Measurements from ENCODE around the gene KRT8. TPM values are rescaled to one million over a fixed set of nuclear protein-coding genes. Genes with fewer than 3 reads are reported as not detected.
A peak's percentile ranks its signal among the peaks of the same experiment; 100 is the strongest.

KRT8 gene
- total RNA-seq, 1 experiment from 2014 or later, result 1,655 TPM

GRCh38 chr12:52857500-52857899, 47.4 kb downstream of the KRT8 start:
- POLR2A ChIA-PET, result no interaction called here
- TF ChIP-seq, protein P1, sequence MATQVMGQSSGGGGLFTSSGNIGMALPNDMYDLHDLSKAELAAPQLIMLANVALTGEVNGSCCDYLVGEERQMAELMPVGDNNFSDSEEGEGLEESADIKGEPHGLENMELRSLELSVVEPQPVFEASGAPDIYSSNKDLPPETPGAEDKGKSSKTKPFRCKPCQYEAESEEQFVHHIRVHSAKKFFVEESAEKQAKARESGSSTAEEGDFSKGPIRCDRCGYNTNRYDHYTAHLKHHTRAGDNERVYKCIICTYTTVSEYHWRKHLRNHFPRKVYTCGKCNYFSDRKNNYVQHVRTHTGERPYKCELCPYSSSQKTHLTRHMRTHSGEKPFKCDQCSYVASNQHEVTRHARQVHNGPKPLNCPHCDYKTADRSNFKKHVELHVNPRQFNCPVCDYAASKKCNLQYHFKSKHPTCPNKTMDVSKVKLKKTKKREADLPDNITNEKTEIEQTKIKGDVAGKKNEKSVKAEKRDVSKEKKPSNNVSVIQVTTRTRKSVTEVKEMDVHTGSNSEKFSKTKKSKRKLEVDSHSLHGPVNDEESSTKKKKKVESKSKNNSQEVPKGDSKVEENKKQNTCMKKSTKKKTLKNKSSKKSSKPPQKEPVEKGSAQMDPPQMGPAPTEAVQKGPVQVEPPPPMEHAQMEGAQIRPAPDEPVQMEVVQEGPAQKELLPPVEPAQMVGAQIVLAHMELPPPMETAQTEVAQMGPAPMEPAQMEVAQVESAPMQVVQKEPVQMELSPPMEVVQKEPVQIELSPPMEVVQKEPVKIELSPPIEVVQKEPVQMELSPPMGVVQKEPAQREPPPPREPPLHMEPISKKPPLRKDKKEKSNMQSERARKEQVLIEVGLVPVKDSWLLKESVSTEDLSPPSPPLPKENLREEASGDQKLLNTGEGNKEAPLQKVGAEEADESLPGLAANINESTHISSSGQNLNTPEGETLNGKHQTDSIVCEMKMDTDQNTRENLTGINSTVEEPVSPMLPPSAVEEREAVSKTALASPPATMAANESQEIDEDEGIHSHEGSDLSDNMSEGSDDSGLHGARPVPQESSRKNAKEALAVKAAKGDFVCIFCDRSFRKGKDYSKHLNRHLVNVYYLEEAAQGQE (IDR thresholded peaks at IDR 0.05; ENCODE audit: low read depth), result no peak
- TF ChIP-seq POLR2A (IDR thresholded peaks at IDR 0.05; ENCODE audit: borderline replicate concordance, extremely low read depth, insufficient read depth, insufficient read length) (no peak), EGR1 (IDR thresholded peaks at IDR 0.05; ENCODE audit: low read depth) (no peak), ELF1 (IDR thresholded peaks at IDR 0.05; ENCODE audit: borderline replicate concordance, low read depth) (no peak), FOSL1 (IDR thresholded peaks at IDR 0.05; ENCODE audit: low read depth) (no peak)
- no peaks in the 10 kb centered on the region for H3K79me2 ChIP-seq (ENCODE audit: insufficient read depth, low read length)
- intact Hi-C loops (cut with micrococcal nuclease), result no loop called here
- no TSS peak for BruUV-seq (replicated peaks)
- no peaks in the 10 kb centered on the region for H4K20me1 ChIP-seq (ENCODE audit: insufficient read depth)
- H3K9me3 ChIP-seq (ENCODE audit: control insufficient read depth in 1 of 2, insufficient read depth in 1 of 2, low read depth in 1 of 2, low read length in 2 of 2), result no peaks in the 10 kb centered on the region
- no peak for DNase-seq (ENCODE audit: low read depth, low spot score)
- H3K4me2 ChIP-seq (ENCODE audit: low read length), result peak overlapping the region; percentile 47
- H3K36me3 ChIP-seq (ENCODE audit: control insufficient read depth in 1 of 2, insufficient read depth in 2 of 2, low read length in 2 of 2), result no peaks in the 10 kb centered on the region
- no peak overlapping the region for H3K27ac ChIP-seq (ENCODE audit: low read depth, low read length)
- H3K9me2 ChIP-seq (ENCODE audit: insufficient read depth), result no peaks in the 10 kb centered on the region
- CTCF ChIA-PET, result interaction anchor here (1.5 kb wide), 1 partner anchor 13 kb away, joined by 5 read pairs; no protein-coding TSS in a partner anchor
- H2AFZ ChIP-seq (ENCODE audit: low read depth, low read length, poor library complexity, severe bottlenecking), result no peak overlapping the region
- H3K27me3 ChIP-seq (ENCODE audit: insufficient read depth, low read length), result no peaks in the 10 kb centered on the region
- RAD21 ChIA-PET (ENCODE audit: low non-redundant PET in 1 of 2, low total read pairs in 2 of 2, uncharacterized antibody in 2 of 2, unreplicated experiment in 2 of 2), result no interaction called here
- H3K4me1 ChIP-seq (ENCODE audit: control insufficient read depth in 1 of 2, insufficient read depth in 2 of 2, low read length in 2 of 2), result peaks cover 0 to 19% of the 10 kb centered on the region in 2 experiments; a peak in 2 of 4 replicates
- H3K9ac ChIP-seq (ENCODE audit: low read length), result no peak overlapping the region
- peak; percentile 70 for ATAC-seq
- no peak overlapping the region for H3K4me3 ChIP-seq (replicated peaks in 1 of 2; ENCODE audit: low read depth in 1 of 2, low read length in 2 of 2)

DNA sequence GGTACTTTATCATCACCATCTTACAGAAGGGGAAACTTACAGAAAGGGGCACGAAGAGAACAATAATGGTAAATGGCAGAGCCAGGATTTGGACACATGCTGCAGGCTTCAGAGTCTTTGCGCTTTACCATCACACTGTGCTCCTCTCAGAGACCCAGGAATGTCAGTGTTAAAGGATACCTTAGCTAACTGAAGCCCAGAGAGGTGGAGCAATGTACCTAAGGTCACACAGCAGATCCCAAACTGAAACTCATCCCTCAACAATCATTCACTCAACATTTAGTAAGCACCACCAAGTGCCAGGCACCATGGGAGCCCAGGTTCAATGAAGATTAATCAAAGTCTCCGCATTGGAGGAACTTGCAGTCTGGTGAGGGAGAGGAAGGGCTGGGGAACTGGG, 48.1 kb downstream of the KRT8 start:
- H3K9ac ChIP-seq (ENCODE audit: low read length), result no peak overlapping the region
- H3K4me2 ChIP-seq (ENCODE audit: low read length), result no peak overlapping the region
- no peak overlapping the region for H2AFZ ChIP-seq (ENCODE audit: low read depth, low read length, poor library complexity, severe bottlenecking)
- ChIA-PET CTCF (interaction anchor here (1.5 kb wide), 1 partner anchor 14 kb away, joined by 5 read pairs; no protein-coding TSS in a partner anchor), RAD21 (ENCODE audit: low non-redundant PET in 1 of 2, low total read pairs in 2 of 2, uncharacterized antibody in 2 of 2, unreplicated experiment in 2 of 2) (no interaction called here), POLR2A (no interaction called here)
- H3K4me1 ChIP-seq (ENCODE audit: control insufficient read depth in 1 of 2, insufficient read depth in 2 of 2, low read length in 2 of 2), result peaks cover 0 to 19% of the 10 kb centered on the region in 2 experiments; a peak in 2 of 4 replicates
- H3K9me3 ChIP-seq (ENCODE audit: control insufficient read depth in 1 of 2, insufficient read depth in 1 of 2, low read depth in 1 of 2, low read length in 2 of 2), result no peaks in the 10 kb centered on the region
- no peaks in the 10 kb centered on the region for H3K79me2 ChIP-seq (ENCODE audit: insufficient read depth, low read length)
- no TSS peak for BruUV-seq (replicated peaks)
- ATAC-seq (no peak), DNase-seq (ENCODE audit: low read depth, low spot score) (no peak)
- no peaks in the 10 kb centered on the region for H3K36me3 ChIP-seq (ENCODE audit: control insufficient read depth in 1 of 2, insufficient read depth in 2 of 2, low read length in 2 of 2)
- no peaks in the 10 kb centered on the region for H3K27me3 ChIP-seq (ENCODE audit: insufficient read depth, low read length)
- H3K27ac ChIP-seq (ENCODE audit: low read depth, low read length), result no peak overlapping the region
- H3K4me3 ChIP-seq (replicated peaks in 1 of 2; ENCODE audit: low read depth in 1 of 2, low read length in 2 of 2), result no peak overlapping the region
- intact Hi-C loops (cut with micrococcal nuclease), result no loop called here
- no peaks in the 10 kb centered on the region for H3K9me2 ChIP-seq (ENCODE audit: insufficient read depth)
- H4K20me1 ChIP-seq (ENCODE audit: insufficient read depth), result no peaks in the 10 kb centered on the region
- TF ChIP-seq EZH2 (IDR thresholded peaks at IDR 0.05), result no peak
- TF ChIP-seq, protein P1 (IDR thresholded peaks at IDR 0.05; ENCODE audit: low read depth), result no peak
- no peak for TF ChIP-seq CTCF (IDR thresholded peaks at IDR 0.05 in 2 of 3, conservative IDR thresholded peaks at IDR 0.05 in 1 of 3; ENCODE audit: borderline replicate concordance in 1 of 3, insufficient read depth in 1 of 3, low read depth in 2 of 3, low read length in 2 of 3)
- no peak for TF ChIP-seq CBX3 (IDR thresholded peaks at IDR 0.05; ENCODE audit: low read depth)
- TF ChIP-seq ZFX (IDR thresholded peaks at IDR 0.05), result no peak
- TF ChIP-seq ATF3 (IDR thresholded peaks at IDR 0.05), result no peak
- no peak for TF ChIP-seq SRF (IDR thresholded peaks at IDR 0.05; ENCODE audit: low read depth)
